Measurements from ENCODE around the gene RHBDL2.

Gene RHBDL2

GRCh38 chr1:38872401-38873026 is 69.1 kb downstream of the RHBDL2 start:
- Histone ChIP-seq H2AFZ (ENCODE audit: low read depth, low read length) (no peak overlapping the region), H3K4me2 (ENCODE audit: low read length) (peak overlapping the region; percentile 97), H3K36me3 (replicated peaks; ENCODE audit: low read depth, low read length) (peaks cover 2% of the 10 kb centered on the region), H3K79me2 (ENCODE audit: low read length) (peaks cover 31% of the 10 kb centered on the region), H4K20me1 (ENCODE audit: insufficient read depth, low read length) (peaks cover 8% of the 10 kb centered on the region; the same call in 1 of the 2 replicates), H3K4me1 (ENCODE audit: low read length) (peaks cover 18% of the 10 kb centered on the region), H3K27me3 (ENCODE audit: low read depth, low read length) (no peaks in the 10 kb centered on the region), H3K9me3 (ENCODE audit: insufficient read depth, low read length) (no peaks in the 10 kb centered on the region), H3K27ac (ENCODE audit: low read length) (0 out of 2 replicates have a peak overlapping the region, but pooled peaks have one; percentile 11), H3K4me3 (ENCODE audit: low read length) (peak overlapping the region; percentile 99), H3K9ac (ENCODE audit: low read length) (peak overlapping the region; percentile 76)
- TF ChIP-seq CTCF (IDR thresholded peaks at IDR 0.05; ENCODE audit: low read depth, low read length), result no peak
- no peak for TF ChIP-seq EZH2phosphoT487 (IDR thresholded peaks at IDR 0.05; ENCODE audit: low read depth)

- no peak overlapping the region for H3K4me2 ChIP-seq (ENCODE audit: low read length)
- TF ChIP-seq CTCF (IDR thresholded peaks at IDR 0.05; ENCODE audit: low read depth, low read length) (no peak), EZH2phosphoT487 (IDR thresholded peaks at IDR 0.05; ENCODE audit: low read depth) (no peak)
- H3K27me3 ChIP-seq (ENCODE audit: low read depth, low read length), result no peaks in the 10 kb centered on the region
- no peaks in the 10 kb centered on the region for H3K9me3 ChIP-seq (ENCODE audit: insufficient read depth, low read length)
- peaks cover 39% of the 10 kb centered on the region for H3K79me2 ChIP-seq (ENCODE audit: low read length)
- peaks cover 8% of the 10 kb centered on the region; the same call in 1 of the 2 replicates for H4K20me1 ChIP-seq (ENCODE audit: insufficient read depth, low read length)
- no peak overlapping the region for H2AFZ ChIP-seq (ENCODE audit: low read depth, low read length)
- no peak overlapping the region for H3K4me3 ChIP-seq (ENCODE audit: low read length)
- peaks cover 2% of the 10 kb centered on the region for H3K36me3 ChIP-seq (replicated peaks; ENCODE audit: low read depth, low read length)
- H3K27ac ChIP-seq (ENCODE audit: low read length), result no peak overlapping the region
- no peak overlapping the region for H3K9ac ChIP-seq (ENCODE audit: low read length)
- peaks cover 19% of the 10 kb centered on the region for H3K4me1 ChIP-seq (ENCODE audit: low read length)
These were observed 70.6 kb downstream of the RHBDL2 start for GRCh38 chr1:38870996-38871395.

- Histone ChIP-seq H3K27me3 (ENCODE audit: low read depth, low read length) (no peaks in the 10 kb centered on the region), H3K27ac (ENCODE audit: low read length) (no peak overlapping the region), H3K36me3 (replicated peaks; ENCODE audit: low read depth, low read length) (peaks cover 6% of the 10 kb centered on the region), H3K9me3 (ENCODE audit: insufficient read depth, low read length) (no peaks in the 10 kb centered on the region), H3K4me3 (ENCODE audit: low read length) (no peak overlapping the region), H3K79me2 (ENCODE audit: low read length) (peaks cover 48% of the 10 kb centered on the region), H2AFZ (ENCODE audit: low read depth, low read length) (no peak overlapping the region), H3K4me1 (ENCODE audit: low read length) (peaks cover 14% of the 10 kb centered on the region), H4K20me1 (ENCODE audit: insufficient read depth, low read length) (peaks cover 15% of the 10 kb centered on the region; the same call in 1 of the 2 replicates), H3K4me2 (ENCODE audit: low read length) (no peak overlapping the region), H3K9ac (ENCODE audit: low read length) (no peak overlapping the region)
- TF ChIP-seq EZH2phosphoT487 (IDR thresholded peaks at IDR 0.05; ENCODE audit: low read depth), result no peak
- TF ChIP-seq CTCF (IDR thresholded peaks at IDR 0.05; ENCODE audit: low read depth, low read length), result no peak
These were observed 74.4 kb downstream of the RHBDL2 start for GRCh38 chr1:38867208-38867607.

GRCh38 chr1:38865112-38865715 is 76.4 kb downstream of the RHBDL2 start:
- peaks cover 58% of the 10 kb centered on the region for H3K79me2 ChIP-seq (ENCODE audit: low read length)
- H3K9ac ChIP-seq (ENCODE audit: low read length), result no peak overlapping the region
- H3K9me3 ChIP-seq (ENCODE audit: insufficient read depth, low read length), result no peaks in the 10 kb centered on the region
- H4K20me1 ChIP-seq (ENCODE audit: insufficient read depth, low read length), result peaks cover 15% of the 10 kb centered on the region; the same call in 1 of the 2 replicates
- no peak overlapping the region for H2AFZ ChIP-seq (ENCODE audit: low read depth, low read length)
- no peak for TF ChIP-seq EZH2phosphoT487 (IDR thresholded peaks at IDR 0.05; ENCODE audit: low read depth)
- TF ChIP-seq CTCF (IDR thresholded peaks at IDR 0.05; ENCODE audit: low read depth, low read length), result no peak
- H3K4me2 ChIP-seq (ENCODE audit: low read length), result no peak overlapping the region
- peaks cover 9% of the 10 kb centered on the region for H3K36me3 ChIP-seq (replicated peaks; ENCODE audit: low read depth, low read length)
- H3K27ac ChIP-seq (ENCODE audit: low read length), result no peak overlapping the region
- no peaks in the 10 kb centered on the region for H3K27me3 ChIP-seq (ENCODE audit: low read depth, low read length)
- no peak overlapping the region for H3K4me3 ChIP-seq (ENCODE audit: low read length)
- H3K4me1 ChIP-seq (ENCODE audit: low read length), result peaks cover 17% of the 10 kb centered on the region

Measured in OCI-LY3 (cell line).